Keratinocyte (primary cell): Measurements from ENCODE around the gene MMUT. TPM values are rescaled to one million over a fixed set of nuclear protein-coding genes. Genes with fewer than 3 reads are reported as not detected.

Experiments
- DNase-seq: peaks from one replicate; pipeline ENCODE4 v3.0.0-alpha.2; 2011; ENCODE audit warnings: low read depth, missing footprints, low spot score
- FAIRE-seq: peaks from 2 replicates; lab custom pipeline; 2011; peaks lifted over from hg19 to GRCh38; lab: Jason Lieb, UNC
- H2AFZ ChIP-seq: 2 replicates; pipeline ENCODE4 v1.6.0; 2012; ENCODE audit warnings: low read length, control low read depth, inconsistent platforms; ENCODE audit not compliant: control insufficient read depth
- H3K27ac ChIP-seq: 2 replicates; pipeline ENCODE4 v1.5.1; 2011; ENCODE audit warnings: low read length; ENCODE audit not compliant: control insufficient read depth, insufficient read depth
- H3K27me3 ChIP-seq: 3 replicates; pipeline ENCODE4 v1.6.0; 2011; ENCODE audit warnings: low read length; ENCODE audit not compliant: control insufficient read depth, insufficient read depth; ENCODE audit errors: extremely low read depth
- H3K36me3 ChIP-seq, 2 experiments: 2 replicates in 1 of 2; 3 replicates in 1 of 2; pipeline ENCODE4 v1.5.1; 2011; ENCODE audit warnings: low read length in 2 of 2, mild to moderate bottlenecking in 1 of 2; ENCODE audit not compliant: control insufficient read depth in 2 of 2, insufficient read depth in 2 of 2; ENCODE audit errors: extremely low read depth in 1 of 2
- H3K4me1 ChIP-seq: 3 replicates; pipeline ENCODE4 v1.5.1; 2011; ENCODE audit warnings: low read length; ENCODE audit not compliant: control insufficient read depth, insufficient read depth; ENCODE audit errors: extremely low read depth
- H3K4me2 ChIP-seq: 3 replicates; pipeline ENCODE4 v1.6.0; 2011; ENCODE audit warnings: low read depth, low read length; ENCODE audit not compliant: control insufficient read depth, insufficient read depth; ENCODE audit errors: extremely low read depth
- H3K4me3 ChIP-seq, 3 experiments: fragments of 200-600 bp in 1 of 3; sonication (generic) in 1 of 3; 2 replicates in 2 of 3; 3 replicates in 1 of 3; pipeline ENCODE4 v1.5.1; 2011 to 2016; ENCODE audit warnings: low read length in 3 of 3, mild to moderate bottlenecking in 3 of 3, control low read depth in 2 of 3, inconsistent platforms in 1 of 3, low read depth in 1 of 3, mixed read lengths in 1 of 3, mixed run types in 1 of 3, moderate library complexity in 1 of 3; ENCODE audit not compliant: control insufficient read depth in 2 of 3, insufficient read depth in 2 of 3; ENCODE audit errors: extremely low read depth in 1 of 3
- H3K79me2 ChIP-seq: 2 replicates; pipeline ENCODE4 v1.6.0; 2012; ENCODE audit warnings: low read length; ENCODE audit not compliant: control insufficient read depth, insufficient read depth
- H3K9ac ChIP-seq: 3 replicates; pipeline ENCODE4 v1.6.0; 2011; ENCODE audit warnings: low read length; ENCODE audit not compliant: control insufficient read depth, insufficient read depth; ENCODE audit errors: extremely low read depth
- H3K9me1 ChIP-seq: 3 replicates; pipeline ENCODE4 v1.6.0; 2011; ENCODE audit warnings: low read length; ENCODE audit not compliant: control insufficient read depth, insufficient read depth; ENCODE audit errors: extremely low read depth
- H3K9me3 ChIP-seq: 2 replicates; pipeline ENCODE4 v1.5.1; 2012; ENCODE audit warnings: low read depth, low read length; ENCODE audit not compliant: control insufficient read depth
- H4K20me1 ChIP-seq: 3 replicates; pipeline ENCODE4 v1.6.0; 2011; ENCODE audit warnings: low read length; ENCODE audit not compliant: control insufficient read depth, insufficient read depth; ENCODE audit errors: extremely low read depth
- CTCF ChIP-seq, 3 experiments: IDR thresholded peaks in 1 of 3; conservative IDR thresholded peaks in 1 of 3; optimal IDR thresholded peaks in 1 of 3; 2 replicates in 2 of 3; 3 replicates in 1 of 3; pipeline versions ENCODE3 to v1.5.1; 2011; ENCODE audit warnings: low read length in 3 of 3, mild to moderate bottlenecking in 3 of 3, moderate library complexity in 2 of 3, control low read depth in 1 of 3, inconsistent platforms in 1 of 3; ENCODE audit not compliant: insufficient read depth in 2 of 3; ENCODE audit errors: extremely low read depth in 1 of 3
- EZH2 ChIP-seq: IDR thresholded peaks from one replicate; pipeline ENCODE4 v1.6.1; 2012; ENCODE audit warnings: inconsistent platforms, mild to moderate bottlenecking, low read length, moderate library complexity
- dilution Hi-C: fragments of 300-500 bp; cut with MboI; formaldehyde crosslinking; loops from one replicate; pipeline ENCODE4 v1.7.0; 2020; ENCODE audit warnings: low sequenced_read_pairs; ENCODE audit not compliant: extremely low pct_ligation_motif_present
- polyA plus RNA-seq, 5 experiments: library from polyadenylated mRNA; depleted of rRNA in 3 of 5; stranded (reverse) in 3 of 5; stranded (forward) in 1 of 5; unstranded in 1 of 5; fragments of >200 nt; gene quantifications; 1 replicate in 1 of 5; 2 replicates in 3 of 5; 3 replicates in 1 of 5; pipeline versions ENCODE4 v1.2.1 to v1.2.3, GENCODE V29; 2011 to 2012; ENCODE audit warnings: missing spikeins in 2 of 5, low read depth in 1 of 5, low replicate concordance in 1 of 5

The MMUT gene
- polyA plus RNA-seq, 1 donor (not counting 4 experiments of a cell fraction or from before 2014, with no cell fraction given): 16.5 TPM

DNA sequence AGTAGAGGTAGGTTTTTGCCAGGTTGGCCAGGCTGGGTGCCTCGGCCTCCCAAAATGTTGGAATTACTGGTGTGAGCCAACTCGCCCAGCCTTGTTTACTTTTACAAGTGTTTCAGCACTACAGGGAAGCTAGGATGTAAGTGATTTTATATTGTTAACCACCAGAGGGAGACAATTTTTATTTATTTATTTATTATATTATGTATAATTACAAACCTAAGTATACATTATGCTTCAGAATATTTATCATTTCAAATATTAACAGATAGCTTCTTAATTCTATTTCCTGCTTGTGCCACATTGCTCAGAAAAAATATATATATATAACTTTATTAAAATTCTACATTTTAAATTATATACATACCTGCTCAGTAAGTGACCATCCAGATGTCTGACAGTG, 9.8 kb downstream of the MMUT start:
- no peak for TF ChIP-seq EZH2
- no peak for TF ChIP-seq CTCF (optimal IDR thresholded peaks at IDR 0.05 in 1 of 3, IDR thresholded peaks at IDR 0.05 in 1 of 3, conservative IDR thresholded peaks at IDR 0.05 in 1 of 3; ENCODE audit: extremely low read depth in 1 of 3, insufficient read depth in 2 of 3, low read length in 3 of 3)
- H4K20me1 ChIP-seq: no peaks in the 10 kb centered on the region
- H3K4me1 ChIP-seq: no peaks in the 10 kb centered on the region
- no peak overlapping the region for H2AFZ ChIP-seq
- peaks cover 0 to 3% of the 10 kb centered on the region in 2 experiments for H3K36me3 ChIP-seq
- no peak for DNase-seq
- no peak overlapping the region for H3K4me2 ChIP-seq
- H3K27ac ChIP-seq: no peak overlapping the region
- H3K79me2 ChIP-seq: no peaks in the 10 kb centered on the region
- no peak overlapping the region for H3K9ac ChIP-seq
- no peak overlapping the region for H3K4me3 ChIP-seq
- dilution Hi-C loops: no loop called here
- no peak for FAIRE-seq
- H3K9me3 ChIP-seq: no peaks in the 10 kb centered on the region
- no peaks in the 10 kb centered on the region for H3K27me3 ChIP-seq
- H3K9me1 ChIP-seq: no peaks in the 10 kb centered on the region

- no peaks in the 10 kb centered on the region for H3K9me3 ChIP-seq
- no peaks in the 10 kb centered on the region for H3K9me1 ChIP-seq
- dilution Hi-C loops: loop anchor here (25.0 kb wide), 1 partner anchor 1344 kb away; no protein-coding TSS in a partner anchor
- TF ChIP-seq EZH2 (no peak), CTCF (optimal IDR thresholded peaks at IDR 0.05 in 1 of 3, IDR thresholded peaks at IDR 0.05 in 1 of 3, conservative IDR thresholded peaks at IDR 0.05 in 1 of 3; ENCODE audit: extremely low read depth in 1 of 3, insufficient read depth in 2 of 3, low read length in 3 of 3) (no peak)
- H3K4me1 ChIP-seq: no peaks in the 10 kb centered on the region
- H3K79me2 ChIP-seq: no peaks in the 10 kb centered on the region
- no peak overlapping the region for H2AFZ ChIP-seq
- no peak for FAIRE-seq
- no peak overlapping the region for H3K27ac ChIP-seq
- H3K27me3 ChIP-seq: no peaks in the 10 kb centered on the region
- no peak overlapping the region for H3K4me2 ChIP-seq
- DNase-seq: no peak
- H4K20me1 ChIP-seq: no peaks in the 10 kb centered on the region
- H3K36me3 ChIP-seq: peaks cover 0 to 2% of the 10 kb centered on the region in 2 experiments
- no peak overlapping the region for H3K9ac ChIP-seq
- H3K4me3 ChIP-seq: no peak overlapping the region
These were observed 32.2 kb downstream of the MMUT start for GRCh38 chr6:49430866-49431265.
